ENCODE measurements around the gene FARP1.

Gene FARP1

GRCh38 chr13:98385606-98386005 is 242.7 kb downstream of the FARP1 start:
- H3K27me3 ChIP-seq (replicated peaks; ENCODE audit: control insufficient read depth, insufficient read depth, low read length) = no peaks in the 10 kb centered on the region
- H3K4me3 ChIP-seq (replicated peaks; ENCODE audit: low read depth, low read length) = no peak overlapping the region
- DNase-seq (ENCODE audit: extremely low read depth, insufficient read length) = no peak
- TF ChIP-seq CTCF (IDR thresholded peaks at IDR 0.05; ENCODE audit: insufficient read depth, low read length, poor library complexity, severe bottlenecking) = no peak
- no peaks in the 10 kb centered on the region for H3K36me3 ChIP-seq (ENCODE audit: control insufficient read depth, insufficient read depth, low read length)

GRCh38 chr13:98386637-98387036 is 243.7 kb downstream of the FARP1 start:
- no peaks in the 10 kb centered on the region for H3K36me3 ChIP-seq (ENCODE audit: control insufficient read depth, insufficient read depth, low read length)
- no peaks in the 10 kb centered on the region for H3K27me3 ChIP-seq (replicated peaks; ENCODE audit: control insufficient read depth, insufficient read depth, low read length)
- TF ChIP-seq CTCF (IDR thresholded peaks at IDR 0.05; ENCODE audit: insufficient read depth, low read length, poor library complexity, severe bottlenecking) = no peak
- no peak for DNase-seq (ENCODE audit: extremely low read depth, insufficient read length)
- H3K4me3 ChIP-seq (replicated peaks; ENCODE audit: low read depth, low read length) = no peak overlapping the region

GRCh38 chr13:98389319-98389718 is 246.4 kb downstream of the FARP1 start:
- Histone ChIP-seq H3K27me3 (replicated peaks; ENCODE audit: control insufficient read depth, insufficient read depth, low read length) (no peaks in the 10 kb centered on the region), H3K4me3 (replicated peaks; ENCODE audit: low read depth, low read length) (no peak overlapping the region), H3K36me3 (ENCODE audit: control insufficient read depth, insufficient read depth, low read length) (no peaks in the 10 kb centered on the region)
- DNase-seq (ENCODE audit: extremely low read depth, insufficient read length) = no peak
- TF ChIP-seq CTCF (IDR thresholded peaks at IDR 0.05; ENCODE audit: insufficient read depth, low read length, poor library complexity, severe bottlenecking) = no peak

- DNase-seq (ENCODE audit: extremely low read depth, insufficient read length) = no peak
- H3K36me3 ChIP-seq (ENCODE audit: control insufficient read depth, insufficient read depth, low read length) = no peaks in the 10 kb centered on the region
- H3K27me3 ChIP-seq (replicated peaks; ENCODE audit: control insufficient read depth, insufficient read depth, low read length) = no peaks in the 10 kb centered on the region
- no peak overlapping the region for H3K4me3 ChIP-seq (replicated peaks; ENCODE audit: low read depth, low read length)
- no peak for TF ChIP-seq CTCF (IDR thresholded peaks at IDR 0.05; ENCODE audit: insufficient read depth, low read length, poor library complexity, severe bottlenecking)
Measured at GRCh38 chr13:98390086-98390715, 247.3 kb downstream of the FARP1 start.

GRCh38 chr13:98393873-98394272 is 251.0 kb downstream of the FARP1 start:
- no peak for DNase-seq (ENCODE audit: extremely low read depth, insufficient read length)
- Histone ChIP-seq H3K27me3 (replicated peaks; ENCODE audit: control insufficient read depth, insufficient read depth, low read length) (no peaks in the 10 kb centered on the region), H3K4me3 (replicated peaks; ENCODE audit: low read depth, low read length) (no peak overlapping the region), H3K36me3 (ENCODE audit: control insufficient read depth, insufficient read depth, low read length) (no peaks in the 10 kb centered on the region)
- TF ChIP-seq CTCF (IDR thresholded peaks at IDR 0.05; ENCODE audit: insufficient read depth, low read length, poor library complexity, severe bottlenecking) = no peak

All from GM06990 (cell line).